GM23338 (cell line): ENCODE measurements around the gene PSAPL1. TPM values are rescaled to one million over a fixed set of nuclear protein-coding genes. Genes with fewer than 3 reads are reported as not detected.
A peak's percentile ranks its signal among the peaks of the same experiment; 100 is the strongest.

Source experiments
- ATAC-seq: fragments of 200-7000 bp; cut with Tn5 transposase; 3 replicates; pipeline ENCODE4 v1.9.1; 2020
- DNase-seq: peaks from one replicate; pipeline ENCODE4 v3.0.0-alpha.2; 2015; ENCODE audit warnings: low spot score
- H2AFZ ChIP-seq: fragments of 200-600 bp; sonication (generic); 2 replicates; pipeline ENCODE4 v1.8.0; 2016; ENCODE audit warnings: antibody characterized with exemption, mild to moderate bottlenecking, moderate library complexity
- H3F3A ChIP-seq: fragments of 200-600 bp; sonication (generic); replicated peaks from 2 replicates; pipeline ENCODE4 v1.8.0; 2017; ENCODE audit warnings: antibody characterized with exemption, mixed run types, low read depth
- H3K27ac ChIP-seq: fragments of 200-600 bp; sonication (generic); 2 replicates; pipeline ENCODE4 v1.6.1; 2016; ENCODE audit warnings: low read depth
- H3K27me3 ChIP-seq: fragments of 200-600 bp; sonication (generic); 2 replicates; pipeline ENCODE4 v1.8.0; 2016; ENCODE audit warnings: mild to moderate bottlenecking, mixed run types, moderate library complexity; ENCODE audit not compliant: insufficient read depth
- H3K36me3 ChIP-seq: fragments of 200-600 bp; sonication (generic); 2 replicates; pipeline ENCODE4 v1.8.0; 2016; ENCODE audit warnings: mild to moderate bottlenecking; ENCODE audit not compliant: insufficient read depth
- H3K4me1 ChIP-seq: fragments of 200-600 bp; sonication (generic); 2 replicates; pipeline ENCODE4 v1.8.0; 2016; ENCODE audit warnings: mild to moderate bottlenecking, moderate library complexity; ENCODE audit not compliant: insufficient read depth
- H3K4me2 ChIP-seq: fragments of 200-600 bp; sonication (generic); 2 replicates; pipeline ENCODE4 v1.7.1; 2017; ENCODE audit warnings: mixed run types
- H3K4me3 ChIP-seq: fragments of 200-600 bp; sonication (generic); 2 replicates; pipeline ENCODE4 v1.6.1; 2016; ENCODE audit warnings: mixed run types
- H3K79me2 ChIP-seq: fragments of 200-600 bp; sonication (generic); replicated peaks from 2 replicates; pipeline ENCODE4 v1.8.0; 2017; ENCODE audit warnings: mild to moderate bottlenecking; ENCODE audit not compliant: insufficient read depth
- H3K9me2 ChIP-seq: fragments of 200-600 bp; sonication (generic); 2 replicates; pipeline ENCODE4 v1.8.0; 2017; ENCODE audit not compliant: insufficient read depth
- H4K20me1 ChIP-seq: fragments of 200-600 bp; sonication (generic); replicated peaks from 2 replicates; pipeline ENCODE4 v1.8.0; 2017; ENCODE audit warnings: mild to moderate bottlenecking; ENCODE audit not compliant: insufficient read depth
- H3K27ac Mint-ChIP-seq: 2 replicates; pipeline ENCODE4 v1.8.0; 2020; ENCODE audit warnings: inconsistent platforms, mild to moderate bottlenecking, moderate library complexity, mixed read lengths
- H3K27me3 Mint-ChIP-seq: 3 replicates; pipeline ENCODE4 v1.8.0; 2022; ENCODE audit warnings: low read depth, mild to moderate bottlenecking, moderate library complexity, mixed read lengths, inconsistent platforms; ENCODE audit not compliant: insufficient read depth, poor library complexity
- H3K36me3 Mint-ChIP-seq: 3 replicates; pipeline ENCODE4 v1.8.0; 2021; ENCODE audit warnings: low read depth, mild to moderate bottlenecking, inconsistent platforms, moderate library complexity, mixed read lengths
- H3K4me1 Mint-ChIP-seq: 3 replicates; pipeline ENCODE4 v1.8.0; 2020; ENCODE audit warnings: mild to moderate bottlenecking, inconsistent platforms, mixed read lengths
- H3K4me3 Mint-ChIP-seq: 3 replicates; pipeline ENCODE4 v1.8.0; 2021; ENCODE audit warnings: moderate library complexity, mild to moderate bottlenecking, inconsistent platforms, mixed read lengths
- H3K9me3 Mint-ChIP-seq: 3 replicates; pipeline ENCODE4 v1.8.0; 2020; ENCODE audit warnings: moderate library complexity, mild to moderate bottlenecking, inconsistent platforms, mixed read lengths
- CREB1 ChIP-seq: fragments of 250-450 bp; sonication (Bioruptor Pico); IDR thresholded peaks from 2 replicates; pipeline ENCODE4 v1.5.0; 2020; ENCODE audit warnings: low read depth, mild to moderate bottlenecking, moderate library complexity
- ETS1 ChIP-seq: IDR thresholded peaks from 2 replicates; pipeline ENCODE4 v1.6.1; 2016; ENCODE audit warnings: antibody characterized with exemption
- JUNB ChIP-seq: IDR thresholded peaks from one replicate; pipeline ENCODE4 v1.6.1; 2016; ENCODE audit warnings: antibody characterized with exemption; ENCODE audit not compliant: unreplicated experiment
- POLR2AphosphoS5 ChIP-seq: IDR thresholded peaks from 2 replicates; pipeline ENCODE4 v1.6.1; 2016; ENCODE audit warnings: antibody characterized with exemption, low read depth
- REST ChIP-seq: IDR thresholded peaks from one replicate; pipeline ENCODE4 v1.6.1; 2018; ENCODE audit warnings: antibody characterized with exemption; ENCODE audit not compliant: unreplicated experiment
- ZNF114 ChIP-seq: fragments of 250-450 bp; sonication (Bioruptor Pico); IDR thresholded peaks from 2 replicates; pipeline ENCODE4 v1.5.0; 2020; ENCODE audit warnings: mild to moderate bottlenecking, moderate library complexity
- ZNF331 ChIP-seq: fragments of 250-450 bp; sonication (Bioruptor Pico); IDR thresholded peaks from 2 replicates; pipeline ENCODE4 v1.5.0; 2020; ENCODE audit warnings: low read depth, mild to moderate bottlenecking, moderate library complexity
- ZNF462 ChIP-seq: fragments of 250-450 bp; sonication (Bioruptor Pico); IDR thresholded peaks from 2 replicates; pipeline ENCODE4 v1.5.0; 2020; ENCODE audit warnings: mild to moderate bottlenecking, moderate library complexity
- polyA plus RNA-seq: library from polyadenylated mRNA; unstranded; fragments of >200 nt; fragmentation: Nextera tagmentation; extraction: Ambion mirVana; gene quantifications from 2 replicates; pipeline ENCODE4 v1.2.1, GENCODE V29; 2016
- total RNA-seq: library from RNA; depleted of rRNA; stranded (reverse); fragments of >200 nt; shearing (Covaris generic); gene quantifications from 2 replicates; pipeline ENCODE4 v1.2.3, GENCODE V29; 2014

The PSAPL1 gene
- total and polyA plus RNA-seq, 2 experiments from 2014 or later: not detected

GRCh38 chr4:7427361-7427760 lies 7.4 kb downstream of the PSAPL1 start:
- no peak overlapping the region for H3K27ac Mint-ChIP-seq
- peaks cover 15% of the 10 kb centered on the region for H3K27me3 Mint-ChIP-seq
- no peaks in the 10 kb centered on the region for H3K36me3 Mint-ChIP-seq

More at GRCh38 chr4:7427361-7427760, 7.4 kb downstream of the PSAPL1 start:
- H3K9me2 ChIP-seq: no peaks in the 10 kb centered on the region
- Mint-ChIP-seq H3K4me3 (peak overlapping the region; percentile 27; the same call in 1 of the 3 replicates), H3K4me1 (peaks cover 37% of the 10 kb centered on the region), H3K9me3 (no peaks in the 10 kb centered on the region; the same call in 2 of the 3 replicates)
- no peaks in the 10 kb centered on the region for H4K20me1 ChIP-seq
- ATAC-seq (no peak), DNase-seq (no peak)
- no peak overlapping the region for H3K4me2 ChIP-seq
- no peaks in the 10 kb centered on the region for H3K36me3 ChIP-seq
- no peaks in the 10 kb centered on the region for H3F3A ChIP-seq
- peaks cover 24% of the 10 kb centered on the region for H3K4me1 ChIP-seq
- H2AFZ ChIP-seq: no peak overlapping the region
- TF ChIP-seq CREB1 (CRISPR knock-in tag): no peak
- no peak for TF ChIP-seq ETS1
- no peak for TF ChIP-seq POLR2AphosphoS5
- no peak for TF ChIP-seq ZNF114
- TF ChIP-seq ZNF462 (CRISPR knock-in tag): no peak
- no peak for TF ChIP-seq REST
- no peak for TF ChIP-seq ZNF331 (CRISPR knock-in tag)
- no peak for TF ChIP-seq JUNB
- H3K27me3 ChIP-seq: no peaks in the 10 kb centered on the region
- H3K4me3 ChIP-seq: no peak overlapping the region
- H3K79me2 ChIP-seq: no peaks in the 10 kb centered on the region
- H3K27ac ChIP-seq: no peak overlapping the region
